22Rv1 (cell line): ENCODE data around the gene MLF2.
"Not testable (repeated sequence)": the region's sequence is repeated elsewhere in the genome, so short reads cannot be mapped to it uniquely, and the experiment has no call there.

ENCODE experiments used
- H3K27ac ChIP-seq: fragments of 450-650 bp; 2 replicates; pipeline ENCODE4 v1.5.1; 2017
- CTCF ChIP-seq: fragments of 450-650 bp; IDR thresholded peaks from 2 replicates; pipeline ENCODE4 v1.5.1; 2017; ENCODE audit warnings: mild to moderate bottlenecking
- ZFX ChIP-seq: fragments of 450-650 bp; IDR thresholded peaks from 2 replicates; pipeline ENCODE4 v1.6.1; 2017; ENCODE audit warnings: antibody characterized with exemption, borderline replicate concordance

MLF2 gene

GRCh38 chr12:6751767-6752166, 1.2 kb downstream of the MLF2 start:
- peak overlapping the region; percentile 97 for H3K27ac ChIP-seq
- no peak for TF ChIP-seq ZFX
- TF ChIP-seq CTCF, result no peak

GRCh38 chr12:6750506-6750905, 2.4 kb downstream of the MLF2 start:
- H3K27ac ChIP-seq, result no peak overlapping the region
- no peak for TF ChIP-seq ZFX
- TF ChIP-seq CTCF, result no peak

GRCh38 chr12:6748761-6749160, 4.2 kb downstream of the MLF2 start:
- H3K27ac ChIP-seq, result 0 out of 2 replicates have a peak overlapping the region, but pooled peaks have one; percentile 22
- TF ChIP-seq CTCF (no peak), ZFX (no peak)

- TF ChIP-seq CTCF (no peak), ZFX (no peak)
- peak overlapping the region; percentile 22 for H3K27ac ChIP-seq
Observed at GRCh38 chr12:6747216-6747615, 5.7 kb downstream of the MLF2 start.

GRCh38 chr12:6745741-6746525, 7.0 kb downstream of the MLF2 start:
- H3K27ac ChIP-seq, result peak overlapping the region; percentile 22; the same call in 1 of the 2 replicates
- TF ChIP-seq CTCF, result no peak
- no peak for TF ChIP-seq ZFX

- not testable (repeated sequence) for H3K27ac ChIP-seq
Observed at GRCh38 chr12:6743300-6743699, 9.6 kb downstream of the MLF2 start.

- TF ChIP-seq ZFX, result no peak
- no peak for TF ChIP-seq CTCF
- H3K27ac ChIP-seq, result no peak overlapping the region
Observed at GRCh38 chr12:6742834-6743233, 10.1 kb downstream of the MLF2 start.

GRCh38 chr12:6742080-6742479, 10.9 kb downstream of the MLF2 start:
- H3K27ac ChIP-seq, result not testable (repeated sequence)
